Natural killer cell (primary cell): Measurements from ENCODE around the gene TSHZ1. TPM values are rescaled to one million over a fixed set of nuclear protein-coding genes. Genes with fewer than 3 reads are reported as not detected.

Source experiments
- ATAC-seq, 3 donors: fragments of 150-1000 bp in 2 of 3; fragments of 200-7000 bp in 1 of 3; cut with Tn5 transposase; 1 replicate in 1 of 3; 2 replicates in 2 of 3; pipeline ENCODE4 v1.10.0; 2021; ENCODE audit warnings: mild to moderate bottlenecking in 2 of 3, moderate library complexity in 2 of 3
- DNase-seq, 2 donors: peaks; one replicate each; pipeline versions ENCODE4 v3.0.0 to v3.0.0-alpha.2; 2013 to 2021; ENCODE audit warnings: mixed read lengths in 1 of 2
- H3K27ac ChIP-seq: one replicate; pipeline ENCODE4 v1.5.1; 2013; ENCODE audit warnings: mild to moderate bottlenecking, low read length
- H3K27me3 ChIP-seq: one replicate; pipeline ENCODE4 v1.6.1; 2013; ENCODE audit warnings: low read length; ENCODE audit not compliant: control insufficient read depth, insufficient read depth
- H3K36me3 ChIP-seq: one replicate; pipeline ENCODE4 v1.6.1; 2013; ENCODE audit warnings: low read length; ENCODE audit not compliant: control insufficient read depth, insufficient read depth
- H3K4me1 ChIP-seq: one replicate; pipeline ENCODE4 v1.6.1; 2013; ENCODE audit warnings: low read length; ENCODE audit not compliant: control insufficient read depth, insufficient read depth
- H3K4me3 ChIP-seq: one replicate; pipeline ENCODE4 v1.5.1; 2013; ENCODE audit warnings: low read length
- H3K9me3 ChIP-seq: one replicate; pipeline ENCODE4 v1.6.1; 2013; ENCODE audit warnings: low read length; ENCODE audit not compliant: control insufficient read depth, insufficient read depth
- H3K27ac Mint-ChIP-seq, 2 donors: one replicate each; pipeline ENCODE4 v1.8.0; 2022; ENCODE audit warnings: mild to moderate bottlenecking in 2 of 2, mixed read lengths in 2 of 2, moderate library complexity in 1 of 2
- H3K27me3 Mint-ChIP-seq, 2 donors: one replicate each; pipeline ENCODE4 v1.8.0; 2022; ENCODE audit warnings: low read depth in 2 of 2, mixed read lengths in 2 of 2
- H3K36me3 Mint-ChIP-seq: one replicate; pipeline ENCODE4 v1.8.0; 2022; ENCODE audit warnings: mixed read lengths
- H3K4me1 Mint-ChIP-seq, 2 donors: one replicate each; pipeline ENCODE4 v1.8.0; 2022; ENCODE audit warnings: mixed read lengths in 2 of 2
- H3K4me3 Mint-ChIP-seq: one replicate; pipeline ENCODE4 v1.8.0; 2022; ENCODE audit warnings: mild to moderate bottlenecking, moderate library complexity, mixed read lengths
- H3K9me3 Mint-ChIP-seq, 2 donors: one replicate each; pipeline ENCODE4 v1.8.0; 2022; ENCODE audit warnings: mixed read lengths in 2 of 2
- WGBS: methylation state at CpG from one replicate; pipeline ENCODE4 v1.1.7; 2013; ENCODE audit warnings: missing lambda C conversion rate; ENCODE audit not compliant: insufficient coverage; 5-methylcytosine and 5-hydroxymethylcytosine counted together
- intact Hi-C: fragments of 100-400 bp; cut with micrococcal nuclease; formaldehyde crosslinking; loops from one replicate; pipeline ENCODE4 v1.14.2; 2022
- total RNA-seq, 4 donors: library from RNA; stranded (reverse); fragments of 120-200 nt in 1 of 4; gene quantifications; one replicate each; pipeline versions ENCODE4 v1.2.3 to v1.2.4, GENCODE V29; 2013 to 2022
- TF ChIP-seq, protein P1 (sequence below): fragments of 200-600 bp; IDR thresholded peaks from one replicate; pipeline ENCODE4 v1.8.0; 2022; ENCODE audit warnings: antibody characterized with exemption

The TSHZ1 gene
- total RNA-seq, 3 donors from 2014 or later (not counting 1 experiment from before 2014, with no cell fraction given): 44.3 to 51.6 (median 44.8) TPM

DNA sequence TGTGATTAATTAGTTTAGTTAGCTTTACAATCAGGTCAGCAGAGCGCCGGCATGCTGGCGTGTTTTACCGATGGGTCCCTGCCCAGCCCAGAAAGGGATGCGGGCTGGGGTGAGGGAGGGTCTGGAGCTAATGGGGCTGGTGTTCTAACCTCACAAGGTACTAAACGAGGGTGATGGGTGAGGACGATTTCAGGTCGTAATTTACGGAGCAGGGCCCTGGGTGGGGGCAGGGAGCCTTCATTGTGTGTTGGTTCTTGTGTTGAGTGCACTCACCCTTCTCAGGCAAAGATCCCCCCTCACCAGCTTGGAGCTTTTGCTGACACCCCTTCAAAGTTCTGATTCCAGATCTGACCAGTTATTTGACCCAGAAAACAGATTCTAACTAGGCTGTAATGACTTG, 41.2 kb upstream of the TSHZ1 start:
- Histone ChIP-seq H3K27me3 (no peaks in the 10 kb centered on the region), H3K27ac (no peak overlapping the region), H3K4me3 (no peak overlapping the region), H3K4me1 (no peaks in the 10 kb centered on the region), H3K36me3 (no peaks in the 10 kb centered on the region), H3K9me3 (no peaks in the 10 kb centered on the region)
- ATAC-seq (no peak), DNase-seq (no peak)
- Mint-ChIP-seq H3K36me3 (no peaks in the 10 kb centered on the region), H3K27ac (no peak overlapping the region), H3K27me3 (peaks cover 2 to 15% of the 10 kb centered on the region in 2 donors), H3K9me3 (no peaks in the 10 kb centered on the region), H3K4me3 (no peak overlapping the region), H3K4me1 (peaks cover 9% of the 10 kb centered on the region in 2 donors)
- intact Hi-C loops: loop anchor here (10.0 kb wide), 1 partner anchor 195 kb away; no protein-coding TSS in a partner anchor
- TF ChIP-seq, protein P1, sequence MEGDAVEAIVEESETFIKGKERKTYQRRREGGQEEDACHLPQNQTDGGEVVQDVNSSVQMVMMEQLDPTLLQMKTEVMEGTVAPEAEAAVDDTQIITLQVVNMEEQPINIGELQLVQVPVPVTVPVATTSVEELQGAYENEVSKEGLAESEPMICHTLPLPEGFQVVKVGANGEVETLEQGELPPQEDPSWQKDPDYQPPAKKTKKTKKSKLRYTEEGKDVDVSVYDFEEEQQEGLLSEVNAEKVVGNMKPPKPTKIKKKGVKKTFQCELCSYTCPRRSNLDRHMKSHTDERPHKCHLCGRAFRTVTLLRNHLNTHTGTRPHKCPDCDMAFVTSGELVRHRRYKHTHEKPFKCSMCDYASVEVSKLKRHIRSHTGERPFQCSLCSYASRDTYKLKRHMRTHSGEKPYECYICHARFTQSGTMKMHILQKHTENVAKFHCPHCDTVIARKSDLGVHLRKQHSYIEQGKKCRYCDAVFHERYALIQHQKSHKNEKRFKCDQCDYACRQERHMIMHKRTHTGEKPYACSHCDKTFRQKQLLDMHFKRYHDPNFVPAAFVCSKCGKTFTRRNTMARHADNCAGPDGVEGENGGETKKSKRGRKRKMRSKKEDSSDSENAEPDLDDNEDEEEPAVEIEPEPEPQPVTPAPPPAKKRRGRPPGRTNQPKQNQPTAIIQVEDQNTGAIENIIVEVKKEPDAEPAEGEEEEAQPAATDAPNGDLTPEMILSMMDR: no peak
- 79% methylated on average over 9 of the region's 9 CpGs for WGBS

DNA sequence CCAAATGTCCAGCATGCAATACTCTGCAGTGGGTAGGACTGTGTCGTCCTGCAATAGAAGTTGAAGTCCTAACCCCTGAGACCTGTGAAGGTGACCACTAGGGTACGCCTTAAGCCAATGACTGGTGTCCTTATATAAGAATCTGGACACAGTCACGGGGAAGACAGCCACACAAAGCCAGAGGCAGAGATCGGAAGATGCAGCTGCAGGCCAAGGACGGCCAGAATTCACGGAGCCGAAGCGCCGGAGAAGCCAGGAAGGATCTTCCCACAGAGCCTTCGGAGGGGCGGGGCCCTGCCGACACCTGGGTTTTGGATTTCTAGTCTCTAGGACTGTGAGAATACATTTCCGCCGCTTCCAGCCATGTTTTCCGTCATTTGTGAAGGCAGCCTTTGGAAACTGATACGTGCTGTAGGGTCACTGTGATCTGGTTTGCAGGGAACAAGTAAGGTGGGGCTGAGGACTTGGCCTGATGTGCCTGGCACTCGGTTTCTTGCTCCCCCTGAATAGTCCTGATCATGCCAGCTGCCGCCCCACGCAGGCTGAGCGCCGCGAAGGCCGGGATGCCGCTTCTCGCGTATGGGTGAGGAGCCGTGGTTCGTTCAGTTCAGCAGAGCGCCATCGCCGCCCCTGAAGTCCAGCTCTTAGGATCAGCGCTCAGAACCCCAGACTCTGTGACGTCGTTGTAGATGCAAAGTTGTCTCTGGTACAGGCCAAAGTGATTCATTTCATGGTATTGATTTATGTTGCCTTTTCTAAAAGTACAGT, 40.4 kb upstream of the TSHZ1 start:
- Histone ChIP-seq H3K36me3 (no peaks in the 10 kb centered on the region), H3K4me3 (no peak overlapping the region), H3K27ac (no peak overlapping the region), H3K4me1 (no peaks in the 10 kb centered on the region), H3K27me3 (no peaks in the 10 kb centered on the region), H3K9me3 (no peaks in the 10 kb centered on the region)
- Mint-ChIP-seq H3K9me3 (no peaks in the 10 kb centered on the region), H3K27ac (no peak overlapping the region), H3K4me1 (peaks cover 9% of the 10 kb centered on the region in 2 donors), H3K36me3 (no peaks in the 10 kb centered on the region), H3K27me3 (peaks cover 2 to 15% of the 10 kb centered on the region in 2 donors), H3K4me3 (no peak overlapping the region)
- no peak for ATAC-seq
- no peak for DNase-seq
- intact Hi-C loops: loop anchor here (10.0 kb wide), 1 partner anchor 305 kb away; no protein-coding TSS in a partner anchor
- WGBS: 95% methylated on average over 34 of the region's 34 CpGs
- TF ChIP-seq, protein P1: no peak

DNA sequence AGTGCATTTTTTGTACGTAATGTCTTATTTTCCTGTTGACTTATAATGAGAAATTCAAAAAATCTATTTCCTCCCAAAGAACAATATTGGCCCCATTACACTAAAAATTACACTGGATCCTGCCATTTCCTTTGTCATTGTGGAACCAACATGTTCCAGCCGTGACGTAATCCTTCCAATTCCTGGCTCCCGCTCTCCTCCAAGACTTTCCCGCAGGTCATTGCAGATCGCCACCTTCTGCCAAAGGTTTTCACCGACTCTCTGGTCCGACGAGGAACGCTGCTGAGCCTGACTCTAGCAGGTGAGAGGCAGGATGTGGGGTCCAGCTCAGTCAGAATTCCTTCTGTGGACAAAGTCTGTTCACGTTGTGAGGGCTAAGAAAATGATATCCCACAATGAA, 39.7 kb upstream of the TSHZ1 start:
- no peak overlapping the region for H3K27ac ChIP-seq
- Mint-ChIP-seq H3K4me3 (no peak overlapping the region), H3K27me3 (peaks cover 2 to 14% of the 10 kb centered on the region in 2 donors), H3K4me1 (peaks cover 9% of the 10 kb centered on the region in 2 donors), H3K36me3 (no peaks in the 10 kb centered on the region), H3K9me3 (no peaks in the 10 kb centered on the region), H3K27ac (no peak overlapping the region)
- no peaks in the 10 kb centered on the region for H3K27me3 ChIP-seq
- no peak overlapping the region for H3K4me3 ChIP-seq
- no peak for DNase-seq
- no peaks in the 10 kb centered on the region for H3K36me3 ChIP-seq
- no peaks in the 10 kb centered on the region for H3K4me1 ChIP-seq
- intact Hi-C loops: loop anchor here (10.0 kb wide), 1 partner anchor 304 kb away; no protein-coding TSS in a partner anchor
- TF ChIP-seq, protein P1: no peak
- WGBS: 93% methylated on average over 11 of the region's 11 CpGs
- no peaks in the 10 kb centered on the region for H3K9me3 ChIP-seq
- ATAC-seq: no peak
